ENCODE data around the gene PERCC1. TPM values are rescaled to one million over a fixed set of nuclear protein-coding genes. Genes with fewer than 3 reads are reported as not detected.

The PERCC1 gene
- total and polyA plus RNA-seq, 8 donors = 0.16 to 0.23 TPM; not detected in 6

GRCh38 chr16:1429012-1429411 is 1.9 kb upstream of the PERCC1 start:
- 81 to 82% methylated on average over 11 of the region's 11 CpGs for WGBS, 2 donors
- intact Hi-C loops (cut with DNase I) = no loop called here
- no peaks in the 10 kb centered on the region for H3K27me3 ChIP-seq
- no peaks in the 10 kb centered on the region for H3K9me3 ChIP-seq
- DNase-seq (peak in 1 of 6 donors; percentile 72), FAIRE-seq (no peak), ATAC-seq (no peak)
- no peak for TF ChIP-seq CTCF (IDR thresholded peaks at IDR 0.05)
- no peaks in the 10 kb centered on the region for H3K36me3 ChIP-seq
- H3K27ac ChIP-seq = no peak overlapping the region
- H3K4me1 ChIP-seq = no peaks in the 10 kb centered on the region
- no peak overlapping the region for H3K4me3 ChIP-seq

GRCh38 chr16:1429631-1430030 is 1.2 kb upstream of the PERCC1 start:
- DNase-seq = peak in 1 of 6 donors; percentile 65
- no peak for ATAC-seq
- Histone ChIP-seq H3K4me1 (no peaks in the 10 kb centered on the region), H3K9me3 (no peaks in the 10 kb centered on the region), H3K27ac (no peak overlapping the region), H3K36me3 (no peaks in the 10 kb centered on the region), H3K27me3 (no peaks in the 10 kb centered on the region), H3K4me3 (no peak overlapping the region)
- 77 to 88% methylated on average over 13 of the region's 13 CpGs for WGBS, 2 donors
- no peak for FAIRE-seq
- intact Hi-C loops (cut with DNase I) = no loop called here
- TF ChIP-seq CTCF (IDR thresholded peaks at IDR 0.05) = no peak

- Histone ChIP-seq H3K36me3 (no peaks in the 10 kb centered on the region), H3K9me3 (no peaks in the 10 kb centered on the region), H3K4me1 (no peaks in the 10 kb centered on the region), H3K4me3 (no peak overlapping the region), H3K27ac (no peak overlapping the region), H3K27me3 (no peaks in the 10 kb centered on the region)
- TF ChIP-seq CTCF (IDR thresholded peaks at IDR 0.05) = no peak
- 54 to 58% methylated on average over 14 of the region's 14 CpGs for WGBS, 2 donors
- intact Hi-C loops (cut with DNase I) = no loop called here
- ATAC-seq = no peak
- DNase-seq = peak in 1 of 6 donors; percentile 77
- FAIRE-seq = no peak
These were observed 592 bp upstream of the PERCC1 start for GRCh38 chr16:1430214-1430758.

GRCh38 chr16:1431497-1432270 is 806 bp downstream of the PERCC1 start:
- H3K36me3 ChIP-seq = no peaks in the 10 kb centered on the region
- intact Hi-C loops (cut with DNase I) = no loop called here
- TF ChIP-seq CTCF (IDR thresholded peaks at IDR 0.05) = no peak
- no peaks in the 10 kb centered on the region for H3K27me3 ChIP-seq
- ATAC-seq (no peak), FAIRE-seq (no peak), DNase-seq (no peak)
- no peaks in the 10 kb centered on the region for H3K4me1 ChIP-seq
- 66 to 70% methylated on average over 20 of the region's 20 CpGs for WGBS, 2 donors
- no peak overlapping the region for H3K4me3 ChIP-seq
- no peak overlapping the region for H3K27ac ChIP-seq
- H3K9me3 ChIP-seq = no peaks in the 10 kb centered on the region

All from pancreas (tissue), 10 donors.